PFSK-1 (cell line): ENCODE results near the gene LINC00305.

ENCODE experiments used
- FOXP2 ChIP-seq: optimal IDR thresholded peaks from 2 replicates; pipeline ENCODE3; 2011; ENCODE audit warnings: borderline replicate concordance, control low read depth, inconsistent platforms; ENCODE audit not compliant: insufficient read depth; ENCODE audit errors: extremely low read length, extremely low read depth
- POLR2AphosphoS5 ChIP-seq: IDR thresholded peaks from 2 replicates; pipeline ENCODE4 v1.6.1; 2012; ENCODE audit warnings: low read depth, mild to moderate bottlenecking, control low read depth, low read length, moderate library complexity
- TAF1 ChIP-seq: IDR thresholded peaks from 2 replicates; pipeline ENCODE4 v1.6.1; 2012; ENCODE audit warnings: low read length, control low read depth, borderline replicate concordance; ENCODE audit not compliant: insufficient read depth
- TF ChIP-seq, protein P1 (sequence below), 2 experiments: IDR thresholded peaks; 2 replicates each; pipeline versions ENCODE4 v1.6.1 to v1.8.0; 2011 to 2012; ENCODE audit warnings: low read depth in 2 of 2, low read length in 2 of 2, control low read depth in 1 of 2, inconsistent platforms in 1 of 2, mild to moderate bottlenecking in 1 of 2, moderate library complexity in 1 of 2; ENCODE audit not compliant: insufficient read depth in 1 of 2

- no peak for TF ChIP-seq POLR2AphosphoS5
- TF ChIP-seq, protein P1, sequence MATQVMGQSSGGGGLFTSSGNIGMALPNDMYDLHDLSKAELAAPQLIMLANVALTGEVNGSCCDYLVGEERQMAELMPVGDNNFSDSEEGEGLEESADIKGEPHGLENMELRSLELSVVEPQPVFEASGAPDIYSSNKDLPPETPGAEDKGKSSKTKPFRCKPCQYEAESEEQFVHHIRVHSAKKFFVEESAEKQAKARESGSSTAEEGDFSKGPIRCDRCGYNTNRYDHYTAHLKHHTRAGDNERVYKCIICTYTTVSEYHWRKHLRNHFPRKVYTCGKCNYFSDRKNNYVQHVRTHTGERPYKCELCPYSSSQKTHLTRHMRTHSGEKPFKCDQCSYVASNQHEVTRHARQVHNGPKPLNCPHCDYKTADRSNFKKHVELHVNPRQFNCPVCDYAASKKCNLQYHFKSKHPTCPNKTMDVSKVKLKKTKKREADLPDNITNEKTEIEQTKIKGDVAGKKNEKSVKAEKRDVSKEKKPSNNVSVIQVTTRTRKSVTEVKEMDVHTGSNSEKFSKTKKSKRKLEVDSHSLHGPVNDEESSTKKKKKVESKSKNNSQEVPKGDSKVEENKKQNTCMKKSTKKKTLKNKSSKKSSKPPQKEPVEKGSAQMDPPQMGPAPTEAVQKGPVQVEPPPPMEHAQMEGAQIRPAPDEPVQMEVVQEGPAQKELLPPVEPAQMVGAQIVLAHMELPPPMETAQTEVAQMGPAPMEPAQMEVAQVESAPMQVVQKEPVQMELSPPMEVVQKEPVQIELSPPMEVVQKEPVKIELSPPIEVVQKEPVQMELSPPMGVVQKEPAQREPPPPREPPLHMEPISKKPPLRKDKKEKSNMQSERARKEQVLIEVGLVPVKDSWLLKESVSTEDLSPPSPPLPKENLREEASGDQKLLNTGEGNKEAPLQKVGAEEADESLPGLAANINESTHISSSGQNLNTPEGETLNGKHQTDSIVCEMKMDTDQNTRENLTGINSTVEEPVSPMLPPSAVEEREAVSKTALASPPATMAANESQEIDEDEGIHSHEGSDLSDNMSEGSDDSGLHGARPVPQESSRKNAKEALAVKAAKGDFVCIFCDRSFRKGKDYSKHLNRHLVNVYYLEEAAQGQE (IDR thresholded peaks at IDR 0.05; ENCODE audit: insufficient read depth in 1 of 2, low read depth in 2 of 2, low read length in 2 of 2), result no peak
- no peak for TF ChIP-seq FOXP2
- TF ChIP-seq TAF1, result no peak
Observed at GRCh38 chr18:64111950-64112349, 36.9 kb downstream of the LINC00305 start.
